Suppressor macrophage treated with lipopolysaccharide for 1 hour (primary cell): ENCODE results near the gene ASGR1.

Experiments
- DNase-seq, 3 donors: peaks; one replicate each; pipeline ENCODE4 v3.0.0-alpha.2; 2020 to 2022

Gene ASGR1

GRCh38 chr17:7179317-7180254, at the start of gene ASGR1:
TSS of gene ASGR1 (minus strand) at chr17:7179370. CDS start at chr17:7178563, 807 bp downstream.
- DNase-seq: no peak

GRCh38 chr17:7228920-7229319, 49.8 kb upstream of the ASGR1 start:
- DNase-seq: no peak

- no peak for DNase-seq
Observed at GRCh38 chr17:7226721-7227710, 47.8 kb upstream of the ASGR1 start.

GRCh38 chr17:7225711-7226331, 46.7 kb upstream of the ASGR1 start:
- no peak for DNase-seq

- DNase-seq: no peak
Observed at GRCh38 chr17:7224661-7225111, 45.5 kb upstream of the ASGR1 start.

- DNase-seq: no peak
Observed at GRCh38 chr17:7224110-7224509, 44.9 kb upstream of the ASGR1 start.

- no peak for DNase-seq
Observed at GRCh38 chr17:7223375-7223774, 44.2 kb upstream of the ASGR1 start.

- DNase-seq: no peak
Observed at GRCh38 chr17:7222972-7223292, 43.8 kb upstream of the ASGR1 start.

GRCh38 chr17:7222093-7222971, 43.2 kb upstream of the ASGR1 start:
- no peak for DNase-seq

GRCh38 chr17:7221278-7222092, 42.3 kb upstream of the ASGR1 start:
- DNase-seq: no peak

GRCh38 chr17:7220593-7221277, 41.6 kb upstream of the ASGR1 start:
- peak; percentile 62 to 80 (median 69) for DNase-seq

GRCh38 chr17:7219812-7220592, 40.8 kb upstream of the ASGR1 start, which contains the start of the genes ACADVL and DLG4:
TSS of gene ACADVL (plus strand) at chr17:7219938. CDS start at chr17:7219985, 47 bp downstream.
TSS of gene DLG4 (minus strand) at chr17:7219836.
- peak; percentile 93 to 96 (median 95) for DNase-seq

- DNase-seq: peak in 1 of 3 donors; percentile 22
Observed at GRCh38 chr17:7219229-7219811, 40.1 kb upstream of the ASGR1 start.

- DNase-seq: no peak
Observed at GRCh38 chr17:7218758-7219157, 39.6 kb upstream of the ASGR1 start.

GRCh38 chr17:7218166-7218565, 39.0 kb upstream of the ASGR1 start:
- DNase-seq: no peak

- peak; percentile 49 to 75 (median 59) for DNase-seq
Observed at GRCh38 chr17:7217113-7217987, 38.2 kb upstream of the ASGR1 start.

GRCh38 chr17:7216242-7217112, 37.3 kb upstream of the ASGR1 start:
- no peak for DNase-seq
